ENCODE results near the gene PIM2. TPM values are rescaled to one million over a fixed set of nuclear protein-coding genes. Genes with fewer than 3 reads are reported as not detected.

PIM2 gene
- polyA plus RNA-seq, 3 donors, result 5.6 to 6.7 (median 6.2) TPM

DNA sequence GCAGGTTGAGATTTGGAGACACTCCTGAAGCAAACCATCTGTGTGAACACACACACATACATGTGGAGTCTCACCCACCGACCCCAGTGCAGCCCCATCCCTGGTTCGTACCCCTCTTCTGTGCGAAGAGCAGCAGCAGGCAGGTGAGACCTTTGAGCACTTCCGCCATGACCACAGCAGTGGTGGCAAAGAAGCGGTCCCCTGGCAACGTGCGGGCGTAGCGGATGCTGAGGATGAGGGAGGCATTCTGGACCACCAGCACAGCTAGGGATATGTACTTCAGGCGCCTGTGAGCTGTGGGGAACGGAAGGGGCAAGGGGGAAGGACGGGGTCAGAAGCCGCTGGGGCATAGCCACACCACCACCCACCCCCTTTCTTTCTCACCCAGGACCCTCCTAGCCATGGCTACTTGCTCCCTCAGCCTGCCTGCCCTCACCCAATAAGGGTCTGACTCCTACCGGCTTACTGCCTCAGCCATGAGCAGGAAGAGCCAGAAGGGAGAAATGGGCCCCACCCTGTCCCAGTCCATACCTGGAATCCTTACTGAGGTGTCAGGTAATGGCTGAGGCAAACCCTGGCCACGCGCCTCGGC, 9.0 kb downstream of the PIM2 start:
- DNase-seq (ENCODE audit: low read depth in 3 of 3, low spot score in 2 of 3), result no peak

DNA sequence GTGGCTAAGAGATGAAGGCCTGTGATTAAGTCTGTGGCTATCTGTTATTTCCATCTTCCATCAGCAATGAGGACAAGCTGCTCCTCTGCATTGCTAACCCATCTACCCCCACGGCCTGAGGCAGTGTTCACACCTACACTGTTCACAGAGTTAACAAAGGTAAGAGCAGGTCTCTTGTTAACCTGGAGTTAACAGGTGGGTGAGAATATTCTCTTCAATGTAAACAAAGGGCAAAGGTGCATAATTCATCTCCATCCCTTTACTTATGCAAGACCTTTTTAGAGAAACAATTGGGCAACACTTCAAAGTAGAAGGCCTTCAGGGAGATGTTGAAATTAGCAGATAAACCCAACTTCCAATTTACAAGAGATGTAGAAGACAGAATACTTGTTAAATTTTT, 10.2 kb downstream of the PIM2 start:
- DNase-seq (ENCODE audit: low read depth in 3 of 3, low spot score in 2 of 3), result no peak

DNA sequence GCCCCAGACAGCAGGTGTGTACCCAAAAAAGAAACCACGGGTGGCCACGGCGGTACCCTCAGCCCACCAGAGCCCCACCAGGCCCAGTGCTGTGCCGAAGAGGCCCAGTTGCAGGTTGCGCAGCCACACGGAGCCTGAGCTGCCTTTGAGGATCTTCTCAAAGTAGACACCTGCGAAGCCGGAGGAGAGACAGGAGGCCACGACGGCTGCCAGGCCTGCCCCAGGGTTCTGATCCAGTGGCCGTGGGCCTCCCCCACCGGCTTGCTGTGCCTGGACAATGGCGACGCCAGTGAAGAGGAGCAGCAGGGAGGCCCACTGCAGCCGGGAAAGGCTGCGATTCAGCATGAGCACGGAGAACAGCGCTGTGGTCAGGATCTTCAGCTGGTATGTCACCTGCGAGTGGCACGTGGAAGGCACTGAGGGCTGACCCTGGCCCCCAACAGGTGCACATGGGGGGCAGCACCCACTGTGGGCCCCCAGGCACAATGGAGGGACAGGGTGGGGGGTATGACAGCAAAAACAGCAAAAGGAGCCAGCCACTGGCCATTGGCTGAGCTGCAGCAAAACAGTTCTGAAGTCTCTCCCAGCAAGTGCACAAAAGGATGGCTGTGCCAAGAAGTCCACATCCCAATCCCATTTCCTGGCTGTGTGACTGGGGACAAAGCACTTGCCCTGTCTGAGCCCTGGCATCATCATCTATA, 13.6 kb downstream of the PIM2 start:
- no peak for DNase-seq (ENCODE audit: low read depth in 3 of 3, low spot score in 2 of 3)

DNA sequence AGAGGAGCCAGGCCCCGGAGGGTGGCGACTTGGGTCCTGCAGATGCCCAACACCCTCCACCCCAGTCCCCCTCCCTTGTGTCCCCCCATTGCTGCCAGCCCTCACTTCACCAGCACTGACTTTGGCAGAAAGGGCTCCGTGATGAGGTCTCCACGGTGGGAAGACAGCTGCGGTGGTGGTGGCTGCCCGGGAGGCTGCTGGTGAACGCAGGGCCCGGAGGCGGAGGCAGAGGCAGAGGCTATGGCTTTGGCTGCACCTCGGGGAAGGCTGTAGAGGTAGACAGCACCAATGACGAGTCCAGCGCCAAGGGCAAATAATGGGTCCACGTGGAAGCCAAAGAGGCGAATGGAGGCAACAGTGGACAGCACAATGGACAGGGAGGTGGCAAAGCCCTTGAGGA, 14.2 kb downstream of the PIM2 start:
- no peak for DNase-seq (ENCODE audit: low read depth in 3 of 3, low spot score in 2 of 3)

DNA sequence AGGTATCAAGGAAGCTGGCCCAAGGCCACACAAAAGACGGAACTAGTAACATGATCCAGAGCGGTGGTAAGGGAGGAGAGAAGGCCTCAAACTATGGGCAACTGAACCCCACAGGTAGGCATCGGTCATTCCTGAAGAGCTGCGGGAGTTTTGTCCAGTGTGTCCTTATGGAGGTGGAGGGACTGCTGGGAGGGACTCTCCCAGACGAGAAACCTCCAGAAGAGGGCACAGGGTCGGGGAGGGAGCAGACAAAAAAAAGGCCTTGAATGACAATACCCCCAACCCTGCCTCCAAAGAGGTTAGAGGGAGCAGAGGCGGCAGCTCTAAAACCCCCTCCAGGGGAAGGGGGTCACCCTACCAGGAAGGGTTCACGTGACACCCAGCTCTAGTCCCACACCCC, 14.6 kb downstream of the PIM2 start:
- DNase-seq (ENCODE audit: low read depth in 3 of 3, low spot score in 2 of 3), result no peak

DNA sequence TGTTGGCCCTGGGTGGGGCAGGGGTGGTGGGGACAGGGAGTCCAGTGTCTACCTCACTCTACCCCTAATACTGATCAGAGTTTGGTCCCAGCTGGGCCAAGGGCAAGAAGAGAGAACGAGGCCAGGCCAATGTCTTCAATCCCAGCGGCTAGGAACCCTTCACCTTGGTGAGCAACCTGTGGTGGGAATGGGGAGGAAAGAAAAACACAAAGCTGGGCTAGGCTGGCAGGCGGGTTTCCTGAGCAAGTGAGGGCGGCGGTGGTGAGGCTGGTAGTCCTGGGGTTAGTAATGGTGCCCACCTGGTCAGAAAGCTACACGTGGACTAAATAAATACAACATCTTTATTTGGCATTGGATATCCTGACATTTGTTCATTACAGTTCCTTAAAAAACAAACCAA, 15.5 kb downstream of the PIM2 start:
- no peak for DNase-seq (ENCODE audit: low read depth in 3 of 3, low spot score in 2 of 3)

DNA sequence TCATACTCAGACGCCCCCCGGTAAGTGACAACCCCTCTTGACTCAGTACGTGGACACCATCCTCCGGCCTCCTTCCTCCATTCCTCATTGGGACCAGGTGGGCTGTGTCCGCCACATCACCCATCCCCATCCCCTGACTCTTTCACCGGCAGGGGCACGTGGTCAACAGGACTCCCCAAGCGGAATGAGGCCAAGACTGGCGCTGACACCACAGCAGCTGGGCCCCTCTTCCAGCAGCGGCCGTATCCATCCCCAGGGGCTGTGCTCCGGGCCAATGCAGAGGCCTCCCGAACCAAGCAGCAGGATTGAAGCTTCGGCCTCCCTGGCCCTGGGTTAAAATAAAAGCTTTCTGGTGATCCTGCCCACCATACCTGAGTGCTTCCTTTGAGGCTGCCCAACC, 16.0 kb downstream of the PIM2 start:
- DNase-seq (ENCODE audit: low read depth in 3 of 3, low spot score in 2 of 3), result no peak

DNA sequence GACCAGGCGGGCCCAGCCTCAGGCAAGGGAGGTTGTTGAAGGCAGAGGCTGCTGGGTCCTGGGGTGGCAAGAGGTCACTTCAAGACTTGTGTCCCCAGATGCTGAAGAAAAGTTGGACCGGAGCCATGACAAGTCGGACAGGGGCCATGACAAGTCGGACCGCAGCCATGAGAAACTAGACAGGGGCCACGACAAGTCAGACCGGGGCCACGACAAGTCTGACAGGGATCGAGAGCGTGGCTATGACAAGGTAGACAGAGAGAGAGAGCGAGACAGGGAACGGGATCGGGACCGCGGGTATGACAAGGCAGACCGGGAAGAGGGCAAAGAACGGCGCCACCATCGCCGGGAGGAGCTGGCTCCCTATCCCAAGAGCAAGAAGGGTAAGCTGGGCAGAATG, 16.7 kb downstream of the PIM2 start:
- DNase-seq (ENCODE audit: low read depth in 3 of 3, low spot score in 2 of 3), result no peak

DNA sequence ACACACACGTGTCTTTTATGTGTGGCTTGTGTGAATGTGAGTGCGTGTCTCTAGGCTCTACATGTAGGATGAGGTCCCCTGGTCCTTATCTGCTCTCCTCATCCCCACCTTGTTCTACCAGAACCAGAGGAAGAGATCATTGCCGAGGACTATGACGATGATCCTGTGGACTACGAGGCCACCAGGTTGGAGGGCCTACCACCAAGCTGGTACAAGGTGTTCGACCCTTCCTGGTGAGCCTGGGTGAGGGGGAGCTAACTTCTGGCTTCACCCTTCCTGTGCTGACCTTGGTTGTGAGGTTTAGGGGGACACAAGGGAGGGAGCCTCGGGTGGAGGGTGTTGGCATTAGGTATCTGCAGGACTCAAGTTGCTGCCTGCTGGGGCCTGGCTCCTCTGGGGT, 17.8 kb downstream of the PIM2 start:
- DNase-seq (ENCODE audit: low read depth in 3 of 3, low spot score in 2 of 3), result no peak

DNA sequence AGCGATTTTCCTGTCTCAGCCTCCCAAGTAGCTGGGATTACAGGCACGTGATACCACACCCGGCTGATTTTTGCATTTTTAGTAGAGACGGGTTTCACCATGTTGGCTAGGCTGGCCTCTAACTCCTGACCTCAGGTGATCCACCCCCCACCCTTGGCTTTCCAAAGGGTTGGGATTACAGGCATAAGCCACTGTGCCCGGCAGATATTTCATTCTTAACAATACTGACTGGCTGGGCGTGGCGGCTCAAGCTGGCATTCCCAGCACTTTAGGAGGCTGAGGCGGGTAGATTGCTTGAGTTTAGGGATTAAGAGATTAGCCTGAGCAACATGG, 19.8 kb downstream of the PIM2 start:
- DNase-seq (ENCODE audit: low read depth in 3 of 3, low spot score in 2 of 3), result no peak

DNA sequence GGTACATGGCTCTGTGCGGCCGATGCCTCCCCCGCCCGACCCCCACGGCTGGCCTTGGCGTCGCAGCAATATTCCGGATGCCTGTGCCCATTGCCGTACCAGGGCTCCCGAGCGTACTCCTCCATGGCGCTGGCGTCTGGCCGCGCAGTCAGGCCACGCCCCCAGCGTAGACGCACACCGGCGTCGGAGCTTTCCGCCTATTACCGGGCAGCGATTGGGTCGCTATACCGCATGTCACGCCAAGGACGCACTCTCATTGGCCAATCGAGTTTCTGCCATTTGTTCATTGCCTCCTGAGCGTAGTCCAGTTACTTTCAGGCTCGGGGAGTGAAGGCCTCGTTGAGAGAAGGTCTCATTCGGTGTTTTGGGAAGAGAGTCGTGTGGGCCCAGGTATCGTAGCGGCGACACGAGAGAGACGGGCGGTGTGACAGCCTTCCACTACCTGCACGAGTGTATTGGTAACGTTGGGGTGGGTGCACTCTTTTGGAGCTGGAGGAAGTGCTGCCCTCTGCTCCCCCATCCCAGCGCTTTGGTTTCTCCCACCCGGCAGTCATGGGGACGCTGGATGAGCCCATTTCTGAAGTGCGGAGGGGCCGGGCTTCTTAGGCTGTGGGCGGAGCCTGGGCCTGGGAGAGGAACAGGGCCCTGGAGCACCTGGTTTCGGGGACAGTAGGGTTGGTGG, 21.1 kb downstream of the PIM2 start, which contains the start of the genes PQBP1 and TIMM17B:
Gene PQBP1, plus strand, starts transcription at position 306 of the 682 bp plus-strand sequence. CDS start 580 bp downstream, outside the sequence.
Gene TIMM17B, minus strand, starts transcription at position 144 of the 682 bp plus-strand sequence. Its CDS starts 19 bp downstream, at position 125.
- peak in 2 of 3 donors; percentile 78 to 87 for DNase-seq (ENCODE audit: low read depth in 3 of 3, low spot score in 2 of 3)

DNA sequence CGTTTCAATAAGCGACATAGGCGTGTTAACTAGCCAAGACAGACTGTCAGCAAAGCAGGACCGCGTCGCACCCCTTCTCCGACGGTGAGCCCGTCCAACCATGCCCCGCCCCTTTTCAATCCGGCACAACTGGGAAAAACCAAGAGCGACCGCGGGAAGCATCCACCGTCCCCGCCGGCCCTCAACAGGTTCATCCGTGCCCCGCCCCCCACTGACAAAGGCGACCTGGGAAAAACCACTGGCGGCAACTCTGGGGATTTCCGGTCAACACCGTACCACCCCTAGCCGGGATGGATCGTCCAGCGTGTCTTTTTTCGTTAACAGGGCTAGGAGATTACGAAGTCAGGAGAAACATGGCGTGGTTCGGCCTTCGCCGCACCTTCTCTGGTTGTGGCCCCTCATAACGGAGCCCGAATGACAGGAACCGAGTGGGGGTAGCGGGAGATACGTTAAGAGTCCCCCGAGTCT, 21.6 kb downstream of the PIM2 start:
- DNase-seq (ENCODE audit: low read depth in 3 of 3, low spot score in 2 of 3), result peak in 1 of 3 donors; percentile 52

DNA sequence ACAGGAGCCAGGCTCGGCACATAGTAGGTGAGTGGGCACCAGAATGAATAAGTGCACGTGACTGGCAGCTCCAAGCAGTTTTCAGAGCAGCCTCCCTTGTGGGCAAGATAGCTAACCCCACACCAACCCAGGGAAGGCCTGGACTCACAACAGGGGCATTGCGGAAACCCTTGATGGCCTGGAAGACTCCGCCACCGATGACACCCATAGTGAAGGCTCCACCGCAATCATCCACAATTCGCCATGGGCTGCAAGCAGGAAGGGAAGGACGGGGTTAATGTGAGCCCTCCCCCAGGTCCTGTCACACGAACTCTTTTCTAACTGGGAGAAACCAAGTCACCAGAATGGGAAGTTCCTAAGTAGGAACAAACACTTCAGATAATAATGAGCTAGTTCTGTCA, 22.2 kb downstream of the PIM2 start:
- DNase-seq (ENCODE audit: low read depth in 3 of 3, low spot score in 2 of 3), result no peak

DNA sequence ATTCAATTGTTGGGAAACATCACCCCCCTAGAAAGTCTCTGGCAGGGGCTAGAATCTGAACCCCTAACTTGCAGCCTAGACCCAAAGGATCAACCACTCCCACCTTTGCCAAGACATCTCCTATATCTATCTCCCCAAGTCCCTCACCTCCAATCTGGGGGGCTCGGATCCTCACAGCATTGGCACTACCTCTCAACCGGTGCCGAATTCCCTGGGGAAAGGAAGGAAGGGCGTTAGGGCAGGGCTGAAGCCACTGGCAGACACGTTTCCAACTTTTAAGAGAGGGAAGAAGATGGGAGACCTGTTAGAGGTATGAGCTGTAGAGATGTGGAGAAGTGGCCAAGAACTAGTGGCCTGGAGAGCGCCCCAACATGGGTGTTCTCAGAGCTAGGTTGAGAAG, 23.9 kb downstream of the PIM2 start:
- DNase-seq (ENCODE audit: low read depth in 3 of 3, low spot score in 2 of 3), result no peak

DNA sequence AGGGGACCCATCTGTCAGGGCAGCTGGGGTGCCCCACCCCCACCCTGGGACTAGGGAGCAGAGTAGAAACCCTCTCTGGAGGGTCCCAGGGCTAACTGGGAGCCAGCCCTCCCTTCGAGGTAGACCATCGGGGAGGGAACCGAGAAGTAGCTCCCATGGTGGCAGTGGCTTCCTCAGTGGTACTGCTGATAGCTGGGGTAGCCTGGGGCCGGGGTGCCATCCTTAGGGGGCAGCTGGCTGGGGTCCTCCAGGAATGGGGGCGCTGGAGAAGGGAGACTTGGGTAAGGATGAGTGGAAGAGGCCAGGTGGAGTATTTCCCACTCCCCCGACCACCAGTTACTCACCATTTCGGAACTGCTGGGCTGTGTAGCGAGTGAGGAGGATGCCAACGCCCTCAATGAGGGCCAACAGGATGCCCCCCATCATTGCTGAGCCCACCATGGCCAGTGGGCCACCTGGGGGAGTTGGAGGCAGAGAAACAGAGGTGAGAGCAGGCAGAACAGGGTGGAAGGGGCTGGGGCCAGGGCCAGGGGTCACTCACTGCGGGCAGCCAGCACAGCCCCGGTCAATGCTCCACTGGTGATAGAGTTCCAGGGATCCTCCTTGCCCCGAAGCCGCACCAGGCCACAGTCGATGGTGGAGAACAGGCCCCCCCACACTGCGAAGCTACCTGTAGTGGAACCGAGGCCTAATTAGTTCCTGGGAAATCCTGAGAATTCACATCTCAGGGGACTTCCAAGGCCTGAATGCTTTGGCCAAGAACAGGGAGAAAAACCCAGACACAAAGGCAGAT, 25.1 kb downstream of the PIM2 start:
- DNase-seq (ENCODE audit: low read depth in 3 of 3, low spot score in 2 of 3), result no peak

DNA sequence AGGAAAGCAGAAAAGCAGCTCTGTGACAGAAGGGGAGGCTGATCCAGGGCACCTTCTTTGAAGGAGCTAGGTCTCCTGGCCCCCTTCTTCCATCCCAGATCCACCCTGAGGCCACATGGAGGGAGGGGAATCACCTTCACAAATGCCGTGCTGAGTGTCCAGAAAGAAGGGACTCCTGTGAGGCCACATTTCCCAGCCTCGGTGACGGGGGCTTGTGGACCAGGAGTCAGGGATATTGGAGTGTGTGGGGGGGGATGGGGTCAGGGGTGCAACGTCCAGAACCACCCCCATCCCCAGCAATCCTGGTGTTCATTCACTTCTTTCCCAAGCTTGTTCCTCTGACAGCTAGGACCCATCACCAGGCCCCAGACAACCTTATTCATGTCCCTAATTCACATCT, 25.9 kb downstream of the PIM2 start:
- DNase-seq (ENCODE audit: low read depth in 3 of 3, low spot score in 2 of 3), result no peak

DNA sequence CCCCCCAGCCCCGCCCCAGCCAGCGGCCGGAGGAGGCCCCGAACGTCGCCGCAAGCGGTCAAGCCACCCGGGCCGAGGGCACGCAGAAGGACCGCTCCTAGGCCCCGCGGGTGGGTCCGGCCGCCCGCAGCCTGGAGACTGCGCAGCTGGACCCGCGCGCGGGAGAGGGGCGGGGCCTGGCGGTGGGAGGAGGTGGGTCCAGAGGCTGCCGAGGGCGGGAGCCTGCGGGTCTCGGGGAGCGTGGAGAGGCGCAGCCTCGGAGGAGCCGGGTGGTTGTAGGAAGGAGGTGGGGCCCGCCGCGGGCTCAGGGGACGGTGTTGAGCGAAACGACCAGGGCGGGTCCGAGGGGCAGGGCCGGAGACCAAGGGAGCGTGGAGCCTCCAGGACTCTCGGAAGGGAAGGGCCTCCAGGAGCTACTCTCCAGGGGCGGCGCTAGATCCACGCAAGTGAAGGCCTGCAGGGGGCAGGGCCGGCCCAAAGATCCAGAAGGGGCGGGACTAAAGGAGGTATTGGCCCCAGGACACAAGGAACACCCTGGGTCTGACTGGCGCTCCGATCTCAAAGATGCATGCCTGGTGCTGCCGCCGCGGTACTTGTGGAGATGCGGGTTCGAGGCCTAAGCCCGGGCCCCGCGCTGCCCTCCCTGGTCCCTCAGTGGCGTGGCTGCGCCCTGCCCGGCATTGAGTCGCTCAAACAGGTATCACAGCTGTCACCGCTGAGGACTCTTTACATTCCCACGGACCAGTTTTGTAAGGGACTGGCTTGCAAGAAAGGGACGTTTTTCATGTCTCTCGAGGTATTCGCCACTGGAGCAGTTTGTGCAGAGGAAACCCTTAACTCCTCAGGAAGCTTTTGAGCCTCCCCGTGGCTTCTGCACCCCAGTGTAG, 27.2 kb downstream of the PIM2 start:
- DNase-seq (ENCODE audit: low read depth in 3 of 3, low spot score in 2 of 3), result peak in 2 of 3 donors; percentile 55 to 61

DNA sequence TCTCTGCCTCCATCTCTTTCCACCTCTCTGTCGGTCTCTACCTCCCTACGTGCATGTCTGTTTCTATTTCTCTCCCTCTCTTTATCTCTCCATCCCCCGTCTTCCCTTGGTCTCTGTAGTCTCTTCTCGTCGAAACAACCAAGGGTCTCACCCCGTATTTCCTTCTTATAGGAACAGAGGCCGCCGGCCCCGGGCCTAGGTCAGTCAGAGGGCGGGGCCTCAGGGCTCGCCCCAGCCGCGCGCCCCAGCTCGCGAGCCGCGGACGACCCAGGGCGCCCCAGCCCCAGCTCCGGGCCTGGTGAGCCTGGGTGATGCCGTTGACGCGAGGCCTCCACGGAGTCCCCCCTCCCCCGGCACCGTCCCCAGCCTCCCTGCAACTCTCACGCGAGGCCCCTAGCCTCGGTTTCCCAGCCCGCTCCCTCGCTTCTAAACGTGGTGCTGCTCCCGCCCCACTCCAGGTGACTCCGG, 27.9 kb downstream of the PIM2 start:
- DNase-seq (ENCODE audit: low read depth in 3 of 3, low spot score in 2 of 3), result no peak

DNA sequence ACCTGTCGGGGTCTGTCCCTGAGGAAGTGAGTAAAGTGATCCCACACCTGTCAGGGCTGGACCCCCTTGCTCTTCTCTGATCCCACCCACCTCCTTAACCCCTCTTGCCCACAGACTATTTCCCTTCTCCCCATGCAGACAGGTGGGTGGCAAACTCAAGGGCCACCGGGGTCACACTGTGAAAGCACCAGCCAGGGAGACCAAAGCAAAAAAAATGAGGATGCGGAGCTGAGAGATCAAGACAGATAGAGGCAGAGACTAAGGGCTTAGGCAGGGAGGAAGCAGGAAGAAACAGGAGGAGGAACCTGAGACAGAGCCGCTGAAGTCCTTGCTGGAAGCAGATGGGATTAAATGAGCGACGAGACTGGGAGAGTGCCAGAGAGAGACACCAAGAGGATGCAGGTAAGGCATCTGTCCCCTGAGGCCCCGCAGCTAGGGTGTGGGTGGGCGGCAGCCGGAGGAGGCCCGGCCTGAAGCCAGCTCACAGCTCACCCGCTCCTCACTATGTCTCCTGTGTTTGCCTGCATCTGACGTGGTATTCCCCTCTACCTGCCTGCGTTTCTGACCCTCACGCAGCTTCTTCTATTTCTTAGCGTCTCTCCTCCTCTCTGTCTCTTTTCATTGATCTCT, 28.4 kb downstream of the PIM2 start:
- DNase-seq (ENCODE audit: low read depth in 3 of 3, low spot score in 2 of 3), result no peak
